ENCODE results near the gene PHF1. TPM values are rescaled to one million over a fixed set of nuclear protein-coding genes. Genes with fewer than 3 reads are reported as not detected.

The PHF1 gene
- total RNA-seq, 1 donor, result 30.8 TPM

GRCh38 chr6:33453393-33454008 is 42.7 kb downstream of the PHF1 start:
- peak overlapping the region; percentile 98 for H3K4me3 ChIP-seq (ENCODE audit: insufficient read depth, low read length)
- H4K20me1 ChIP-seq (ENCODE audit: insufficient read depth, low read length), result no peaks in the 10 kb centered on the region
- H2AFZ ChIP-seq (ENCODE audit: low read length), result no peak overlapping the region
- H3K27ac ChIP-seq (ENCODE audit: low read depth, low read length), result peak overlapping the region; percentile 80
- H3K4me1 ChIP-seq (ENCODE audit: insufficient read depth, low read length), result peaks cover 13% of the 10 kb centered on the region
- H3K27me3 ChIP-seq (ENCODE audit: insufficient read depth, low read length), result no peaks in the 10 kb centered on the region
- peaks cover 32% of the 10 kb centered on the region for H3K79me2 ChIP-seq (ENCODE audit: insufficient read depth, low read length)
- peak; percentile 94 for DNase-seq (ENCODE audit: insufficient read length, low spot score, missing footprints)
- no peak for TF ChIP-seq CTCF (IDR thresholded peaks at IDR 0.05; ENCODE audit: extremely low read depth, low read depth, low read length)
- H3K9me3 ChIP-seq (ENCODE audit: low read depth, low read length), result no peaks in the 10 kb centered on the region
- peak overlapping the region; percentile 97 for H3K4me2 ChIP-seq (ENCODE audit: insufficient read depth, low read length)
- H3K36me3 ChIP-seq (ENCODE audit: insufficient read depth, low read length), result peaks cover 20% of the 10 kb centered on the region

GRCh38 chr6:33454009-33454946 is 43.5 kb downstream of the PHF1 start, which contains the start of gene ZBTB9:
TSS of gene ZBTB9 (plus strand) at chr6:33454576. CDS start at chr6:33455101, 525 bp downstream.
- Histone ChIP-seq H3K9me3 (ENCODE audit: low read depth, low read length) (no peaks in the 10 kb centered on the region), H3K27ac (ENCODE audit: low read depth, low read length) (peak within 1 kb of the TSS; percentile 80), H3K4me1 (ENCODE audit: insufficient read depth, low read length) (peaks cover 13% of the 10 kb centered on the region), H3K4me3 (ENCODE audit: insufficient read depth, low read length) (peak within 1 kb of the TSS; percentile 98), H3K79me2 (ENCODE audit: insufficient read depth, low read length) (peaks cover 32% of the 10 kb centered on the region), H2AFZ (ENCODE audit: low read length) (peak within 1 kb of the TSS; percentile 92), H3K36me3 (ENCODE audit: insufficient read depth, low read length) (peaks cover 12% of the 10 kb centered on the region), H3K4me2 (ENCODE audit: insufficient read depth, low read length) (peak within 1 kb of the TSS; percentile 97), H3K27me3 (ENCODE audit: insufficient read depth, low read length) (no peaks in the 10 kb centered on the region), H4K20me1 (ENCODE audit: insufficient read depth, low read length) (no peaks in the 10 kb centered on the region)
- DNase-seq (ENCODE audit: insufficient read length, low spot score, missing footprints), result peak; percentile 100
- no peak for TF ChIP-seq CTCF (IDR thresholded peaks at IDR 0.05; ENCODE audit: extremely low read depth, low read depth, low read length)

- Histone ChIP-seq H3K9me3 (ENCODE audit: low read depth, low read length) (no peaks in the 10 kb centered on the region), H3K36me3 (ENCODE audit: insufficient read depth, low read length) (peaks cover 11% of the 10 kb centered on the region), H3K4me2 (ENCODE audit: insufficient read depth, low read length) (peak overlapping the region; percentile 97), H3K27ac (ENCODE audit: low read depth, low read length) (no peak overlapping the region), H3K79me2 (ENCODE audit: insufficient read depth, low read length) (peaks cover 32% of the 10 kb centered on the region), H3K4me1 (ENCODE audit: insufficient read depth, low read length) (peaks cover 13% of the 10 kb centered on the region), H3K27me3 (ENCODE audit: insufficient read depth, low read length) (no peaks in the 10 kb centered on the region), H4K20me1 (ENCODE audit: insufficient read depth, low read length) (no peaks in the 10 kb centered on the region), H3K4me3 (ENCODE audit: insufficient read depth, low read length) (peak overlapping the region; percentile 98), H2AFZ (ENCODE audit: low read length) (peak overlapping the region; percentile 92)
- no peak for TF ChIP-seq CTCF (IDR thresholded peaks at IDR 0.05; ENCODE audit: extremely low read depth, low read depth, low read length)
- peak; percentile 65 for DNase-seq (ENCODE audit: insufficient read length, low spot score, missing footprints)
Observed at GRCh38 chr6:33455051-33455450, 44.2 kb downstream of the PHF1 start.

- TF ChIP-seq CTCF (IDR thresholded peaks at IDR 0.05; ENCODE audit: extremely low read depth, low read depth, low read length), result no peak
- peak; percentile 8 for DNase-seq (ENCODE audit: insufficient read length, low spot score, missing footprints)
- no peak overlapping the region for H3K4me2 ChIP-seq (ENCODE audit: insufficient read depth, low read length)
Observed at GRCh38 chr6:33456156-33456555, 45.3 kb downstream of the PHF1 start.

More at GRCh38 chr6:33456156-33456555, 45.3 kb downstream of the PHF1 start:
- Histone ChIP-seq H3K27me3 (ENCODE audit: insufficient read depth, low read length) (no peaks in the 10 kb centered on the region), H3K9me3 (ENCODE audit: low read depth, low read length) (no peaks in the 10 kb centered on the region), H2AFZ (ENCODE audit: low read length) (no peak overlapping the region), H4K20me1 (ENCODE audit: insufficient read depth, low read length) (no peaks in the 10 kb centered on the region), H3K79me2 (ENCODE audit: insufficient read depth, low read length) (peaks cover 32% of the 10 kb centered on the region), H3K27ac (ENCODE audit: low read depth, low read length) (no peak overlapping the region), H3K4me1 (ENCODE audit: insufficient read depth, low read length) (peaks cover 13% of the 10 kb centered on the region), H3K36me3 (ENCODE audit: insufficient read depth, low read length) (peaks cover 11% of the 10 kb centered on the region), H3K4me3 (ENCODE audit: insufficient read depth, low read length) (no peak overlapping the region)
